Endothelial cell (in vitro differentiated cells): ENCODE data around the gene GLE1. TPM values are rescaled to one million over a fixed set of nuclear protein-coding genes. Genes with fewer than 3 reads are reported as not detected.
"Not testable (repeated sequence)": the region's sequence is repeated elsewhere in the genome, so short reads cannot be mapped to it uniquely, and the experiment has no call there.

Experiments
- DNase-seq: peaks from one replicate; pipeline ENCODE4 v3.0.0; 2021; ENCODE audit warnings: low spot score
- H3K27ac Mint-ChIP-seq: one replicate; pipeline ENCODE4 v1.8.0; 2021; ENCODE audit warnings: mixed read lengths, inconsistent platforms; ENCODE audit not compliant: unreplicated experiment
- H3K27me3 Mint-ChIP-seq: one replicate; pipeline ENCODE4 v1.8.0; 2021; ENCODE audit warnings: mild to moderate bottlenecking, moderate library complexity, mixed read lengths, inconsistent platforms; ENCODE audit not compliant: unreplicated experiment
- H3K36me3 Mint-ChIP-seq: one replicate; pipeline ENCODE4 v1.8.0; 2021; ENCODE audit warnings: mild to moderate bottlenecking, low read depth, mixed read lengths, inconsistent platforms; ENCODE audit not compliant: unreplicated experiment
- H3K4me1 Mint-ChIP-seq: one replicate; pipeline ENCODE4 v1.8.0; 2021; ENCODE audit warnings: mild to moderate bottlenecking, mixed read lengths, inconsistent platforms; ENCODE audit not compliant: unreplicated experiment
- H3K4me3 Mint-ChIP-seq: one replicate; pipeline ENCODE4 v1.8.0; 2021; ENCODE audit warnings: mild to moderate bottlenecking, mixed read lengths, inconsistent platforms; ENCODE audit not compliant: unreplicated experiment
- H3K9me3 Mint-ChIP-seq: one replicate; pipeline ENCODE4 v1.8.0; 2021; ENCODE audit warnings: mixed read lengths, inconsistent platforms; ENCODE audit not compliant: unreplicated experiment
- CTCF ChIP-seq: fragments of 200-600 bp; sonication (generic); IDR thresholded peaks from one replicate; pipeline ENCODE4 v1.5.0; 2021; ENCODE audit warnings: antibody characterized with exemption; ENCODE audit not compliant: unreplicated experiment
- total RNA-seq: library from RNA; stranded (reverse); fragmentation: NEBNext Ultra II Directional; extraction: Animal tissue kit (Norgen Biotek cat#: 25700); gene quantifications from one replicate; pipeline ENCODE4 v1.2.1, GENCODE V29; 2021; ENCODE audit not compliant: unreplicated experiment

GLE1 gene
- total RNA-seq, 1 donor from 2014 or later: 17.5 TPM

GRCh38 chr9:128577206-128577605, 72.7 kb downstream of the GLE1 start:
- H3K36me3 Mint-ChIP-seq: peaks cover 76% of the 10 kb centered on the region
- no peak for TF ChIP-seq CTCF
- peak overlapping the region; percentile 51 for H3K4me3 Mint-ChIP-seq
- no peak for DNase-seq
- H3K9me3 Mint-ChIP-seq: no peaks in the 10 kb centered on the region
- H3K4me1 Mint-ChIP-seq: no peaks in the 10 kb centered on the region
- H3K27ac Mint-ChIP-seq: no peak overlapping the region
- H3K27me3 Mint-ChIP-seq: peaks cover 2% of the 10 kb centered on the region

DNA sequence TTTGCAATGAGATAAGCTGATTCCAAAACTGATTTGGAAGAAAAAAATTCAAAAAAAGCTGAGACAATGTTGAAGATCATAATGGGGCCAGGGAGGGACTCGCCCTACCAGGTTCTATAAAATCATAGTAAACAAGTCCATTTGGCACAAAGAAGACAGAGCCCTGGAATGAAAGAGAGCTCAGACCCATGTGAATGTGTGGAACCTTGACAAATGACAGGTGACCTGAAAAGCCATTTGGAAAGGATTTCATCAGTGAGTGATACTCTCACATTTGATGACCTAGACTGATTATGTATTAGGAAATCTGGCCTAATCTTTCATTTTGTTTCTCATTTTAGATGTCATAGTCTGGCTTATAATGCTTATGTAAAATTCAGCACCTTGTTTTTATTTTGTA, 74.7 kb downstream of the GLE1 start:
- H3K4me3 Mint-ChIP-seq: peak overlapping the region; percentile 21
- peaks cover 2% of the 10 kb centered on the region for H3K27me3 Mint-ChIP-seq
- no peaks in the 10 kb centered on the region for H3K9me3 Mint-ChIP-seq
- peaks cover 81% of the 10 kb centered on the region for H3K36me3 Mint-ChIP-seq
- H3K4me1 Mint-ChIP-seq: no peaks in the 10 kb centered on the region
- H3K27ac Mint-ChIP-seq: no peak overlapping the region
- no peak for DNase-seq
- no peak for TF ChIP-seq CTCF

DNA sequence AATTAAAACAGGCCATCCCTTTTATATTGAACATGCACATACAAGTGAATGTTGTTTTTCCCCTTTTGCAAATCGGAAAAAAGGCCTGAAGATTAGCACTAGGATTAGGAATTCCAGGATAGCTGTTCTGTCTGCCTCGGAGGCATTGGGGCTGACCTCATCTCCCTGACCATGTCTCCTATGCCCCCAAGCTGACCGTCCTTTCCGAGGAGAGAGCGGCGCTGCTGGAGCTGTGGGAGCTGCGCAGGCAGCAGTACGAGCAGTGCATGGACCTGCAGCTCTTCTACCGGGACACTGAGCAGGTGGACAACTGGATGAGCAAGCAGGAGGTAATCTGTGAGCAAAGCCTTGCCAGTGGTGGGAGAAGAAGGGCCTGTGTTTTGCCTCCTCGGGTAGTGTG, 76.2 kb downstream of the GLE1 start:
- no peak for DNase-seq
- peaks cover 83% of the 10 kb centered on the region for H3K36me3 Mint-ChIP-seq
- H3K9me3 Mint-ChIP-seq: no peaks in the 10 kb centered on the region
- no peak for TF ChIP-seq CTCF
- H3K27ac Mint-ChIP-seq: peak overlapping the region; percentile 24
- no peak overlapping the region for H3K4me3 Mint-ChIP-seq
- no peaks in the 10 kb centered on the region for H3K4me1 Mint-ChIP-seq
- no peaks in the 10 kb centered on the region for H3K27me3 Mint-ChIP-seq

GRCh38 chr9:128585155-128585554, 80.6 kb downstream of the GLE1 start:
- not testable (repeated sequence) for H3K4me1 Mint-ChIP-seq, H3K9me3 Mint-ChIP-seq, H3K27me3 Mint-ChIP-seq, H3K27ac Mint-ChIP-seq, DNase-seq
- Mint-ChIP-seq H3K4me3 (peak overlapping the region; percentile 21), H3K36me3 (peaks cover 75% of the 10 kb centered on the region)

DNA sequence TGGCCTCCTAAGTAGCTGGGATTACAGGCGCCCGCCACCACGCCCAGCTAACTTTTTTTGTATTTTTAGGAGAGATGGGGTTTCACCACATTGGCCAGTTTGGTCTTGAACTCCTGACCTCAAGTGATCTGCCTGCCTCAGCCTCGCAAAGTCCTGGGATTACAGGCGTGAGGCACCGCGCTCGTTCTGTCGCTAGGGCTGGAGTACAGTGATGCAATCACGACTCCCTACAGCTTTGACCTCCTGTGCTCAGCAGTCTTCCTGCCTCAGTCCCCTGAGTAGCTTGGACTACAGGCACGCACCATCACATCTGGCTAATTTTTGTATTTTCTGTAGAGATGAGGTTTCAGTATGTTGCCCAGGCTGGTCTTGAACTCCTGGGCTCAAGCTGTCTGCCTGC, 82.4 kb downstream of the GLE1 start:
- Mint-ChIP-seq H3K27ac (peak overlapping the region; percentile 48), H3K36me3 (peaks cover 74% of the 10 kb centered on the region)
- not testable (repeated sequence) for H3K27me3 Mint-ChIP-seq, H3K4me3 Mint-ChIP-seq, DNase-seq, H3K9me3 Mint-ChIP-seq, H3K4me1 Mint-ChIP-seq

GRCh38 chr9:128587453-128587852, 82.9 kb downstream of the GLE1 start:
- H3K36me3 Mint-ChIP-seq: peaks cover 74% of the 10 kb centered on the region
- no peak overlapping the region for H3K4me3 Mint-ChIP-seq
- H3K27me3 Mint-ChIP-seq: no peaks in the 10 kb centered on the region
- DNase-seq: no peak
- H3K4me1 Mint-ChIP-seq: no peaks in the 10 kb centered on the region
- H3K27ac Mint-ChIP-seq: no peak overlapping the region
- no peak for TF ChIP-seq CTCF
- no peaks in the 10 kb centered on the region for H3K9me3 Mint-ChIP-seq
